ENCODE measurements around the gene AEBP1.

Gene AEBP1

GRCh38 chr7:44066494-44067063, 37.6 kb upstream of the AEBP1 start:
- no peak for DNase-seq (ENCODE audit: low spot score)

- no peak for DNase-seq (ENCODE audit: low spot score)
Measured at GRCh38 chr7:44067064-44067951, 36.8 kb upstream of the AEBP1 start.

- no peak for DNase-seq (ENCODE audit: low spot score)
Measured at GRCh38 chr7:44068054-44068453, 36.1 kb upstream of the AEBP1 start.

GRCh38 chr7:44071726-44072363, 32.3 kb upstream of the AEBP1 start:
- DNase-seq (ENCODE audit: low spot score) = no peak

GRCh38 chr7:44072364-44073231, 31.5 kb upstream of the AEBP1 start:
- no peak for DNase-seq (ENCODE audit: low spot score)

- peak; percentile 77 for DNase-seq (ENCODE audit: low spot score)
Measured at GRCh38 chr7:44073664-44074348, 30.3 kb upstream of the AEBP1 start.

GRCh38 chr7:44074349-44074695, 29.8 kb upstream of the AEBP1 start:
- DNase-seq (ENCODE audit: low spot score) = no peak

GRCh38 chr7:44075296-44076075, 28.7 kb upstream of the AEBP1 start:
- DNase-seq (ENCODE audit: low spot score) = no peak

- no peak for DNase-seq (ENCODE audit: low spot score)
Measured at GRCh38 chr7:44076101-44076895, 27.8 kb upstream of the AEBP1 start.

GRCh38 chr7:44077061-44077460, 27.1 kb upstream of the AEBP1 start:
- DNase-seq (ENCODE audit: low spot score) = no peak

GRCh38 chr7:44077681-44078091, 26.5 kb upstream of the AEBP1 start:
- DNase-seq (ENCODE audit: low spot score) = no peak

GRCh38 chr7:44078521-44078920, 25.6 kb upstream of the AEBP1 start:
- no peak for DNase-seq (ENCODE audit: low spot score)

- no peak for DNase-seq (ENCODE audit: low spot score)
Measured at GRCh38 chr7:44079331-44080021, 24.7 kb upstream of the AEBP1 start.

GRCh38 chr7:44080118-44080517, 24.0 kb upstream of the AEBP1 start:
- DNase-seq (ENCODE audit: low spot score) = no peak

- DNase-seq (ENCODE audit: low spot score) = no peak
Measured at GRCh38 chr7:44080686-44081265, 23.4 kb upstream of the AEBP1 start.

GRCh38 chr7:44081266-44081748, 22.8 kb upstream of the AEBP1 start:
- DNase-seq (ENCODE audit: low spot score) = no peak

- peak; percentile 100 for DNase-seq (ENCODE audit: low spot score)
Measured at GRCh38 chr7:44082541-44083207, 21.5 kb upstream of the AEBP1 start.

GRCh38 chr7:44083796-44084195, 20.3 kb upstream of the AEBP1 start:
- DNase-seq (ENCODE audit: low spot score) = no peak

Data from globus pallidus (tissue), 1 donor.